Kidney (tissue), 14 donors: Measurements from ENCODE around the gene TTC7B. TPM values are rescaled to one million over a fixed set of nuclear protein-coding genes. Genes with fewer than 3 reads are reported as not detected.
A peak's percentile ranks its signal among the peaks of the same experiment; 100 is the strongest.
"Not testable (repeated sequence)": the region's sequence is repeated elsewhere in the genome, so short reads cannot be mapped to it uniquely, and the experiment has no call there.

ENCODE experiments used
- DNase-seq, 5 donors: peaks; one replicate each; pipeline ENCODE4 v3.0.0-alpha.2; 2013 to 2020
- FAIRE-seq: peaks from 2 replicates; lab custom pipeline; 2012; peaks lifted over from hg19 to GRCh38; lab: Jason Lieb, UNC
- H3K27ac ChIP-seq, 2 donors: one replicate each; pipeline ENCODE4 v1.7.0; 2013; ENCODE audit warnings: low read depth in 2 of 2, low read length in 2 of 2, inconsistent platforms in 1 of 2
- H3K27me3 ChIP-seq: one replicate; pipeline ENCODE4 v1.7.1; 2013; ENCODE audit warnings: low read length, inconsistent platforms; ENCODE audit not compliant: control insufficient read depth, insufficient read depth
- H3K36me3 ChIP-seq, 3 donors: one replicate each; pipeline versions ENCODE4 v1.7.0 to v1.7.1; 2013; ENCODE audit warnings: low read length in 3 of 3, control low read depth in 1 of 3, inconsistent platforms in 1 of 3; ENCODE audit not compliant: insufficient read depth in 3 of 3, control insufficient read depth in 2 of 3
- H3K4me1 ChIP-seq, 3 donors: one replicate each; pipeline versions ENCODE4 v1.7.0 to v1.7.1; 2013; ENCODE audit warnings: low read length in 3 of 3, inconsistent platforms in 1 of 3, low read depth in 1 of 3; ENCODE audit not compliant: control insufficient read depth in 2 of 3, insufficient read depth in 2 of 3
- H3K4me3 ChIP-seq, 3 donors: one replicate each; pipeline versions ENCODE4 v1.7.0 to v1.8.1; 2013; ENCODE audit warnings: low read length in 3 of 3, control low read depth in 1 of 3, inconsistent platforms in 1 of 3
- H3K9ac ChIP-seq, 3 donors: one replicate each; pipeline versions ENCODE4 v1.7.0 to v1.7.1; 2013; ENCODE audit warnings: low read length in 3 of 3, control low read depth in 1 of 3, inconsistent platforms in 1 of 3
- H3K9me3 ChIP-seq, 3 donors: one replicate each; pipeline versions ENCODE4 v1.7.0 to v1.7.1; 2013; ENCODE audit warnings: low read length in 3 of 3, control low read depth in 1 of 3, inconsistent platforms in 1 of 3; ENCODE audit not compliant: control insufficient read depth in 2 of 3, insufficient read depth in 1 of 3
- CTCF ChIP-seq: IDR thresholded peaks from 3 replicates; pipeline ENCODE4 v1.5.1; 2012; ENCODE audit warnings: mild to moderate bottlenecking, moderate library complexity, borderline replicate concordance; ENCODE audit not compliant: insufficient read depth; ENCODE audit errors: extremely low read depth
- intact Hi-C: fragments of 100-400 bp; cut with DNase I; formaldehyde crosslinking; loops from one replicate; pipeline ENCODE4 v1.11.1; 2022
- polyA plus RNA-seq: library from polyadenylated mRNA; stranded (reverse); fragments of 350-450 nt; fragmentation: Illumina TruSeq; extraction: RNeasy Lipid Tissue Mini Kit (QIAGEN cat#74804); gene quantifications from one replicate; pipeline ENCODE4 v1.2.3, GENCODE V29; 2014; ENCODE audit warnings: low read depth, low replicate concordance; ENCODE audit not compliant: insufficient read depth
- total RNA-seq: library from RNA; stranded (reverse); fragmentation: NEBNext Ultra II Directional; extraction: Animal tissue kit (Norgen Biotek cat#: 25700); gene quantifications from one replicate; pipeline ENCODE4 v1.2.1, GENCODE V29; 2021
- donor health status: control.
- donor health status: control.
- donor health status: control.
- donor health status: control.
- donor health status: control.
- donor health status: DM: yes; HTN: yes; CAD: no.
- donor health status: Normal renal cell carcinoma (clear cell type).

Gene TTC7B
- total and polyA plus RNA-seq, 2 donors from 2014 or later = 23.4 to 48.3 TPM

GRCh38 chr14:90839889-90840266 lies 23.6 kb upstream of the TTC7B start:
- Histone ChIP-seq H3K27ac (peak overlapping the region; percentile 28 to 74), H3K27me3 (no peaks in the 10 kb centered on the region), H3K9ac (no peak overlapping the region), H3K9me3 (no peaks in the 10 kb centered on the region), H3K4me1 (peaks cover 0 to 11% (median 2%) of the 10 kb centered on the region in 3 donors), H3K36me3 (no peaks in the 10 kb centered on the region), H3K4me3 (no peak overlapping the region)
- intact Hi-C loops = no loop called here
- DNase-seq (peak in 1 of 5 donors; percentile 38), FAIRE-seq (no peak)
- no peak for TF ChIP-seq CTCF

- DNase-seq = peak in 2 of 5 donors; percentile 67 to 80
- H3K9ac ChIP-seq = peak overlapping the region in 1 of 3 donors; percentile 19
- peak overlapping the region; percentile 4 to 74 for H3K27ac ChIP-seq
- H3K27me3 ChIP-seq = no peaks in the 10 kb centered on the region
- peak overlapping the region in 1 of 3 donors; percentile 28 for H3K4me3 ChIP-seq
- H3K36me3 ChIP-seq = no peaks in the 10 kb centered on the region
- FAIRE-seq = no peak
- intact Hi-C loops = no loop called here
- TF ChIP-seq CTCF = no peak
- no peaks in the 10 kb centered on the region for H3K9me3 ChIP-seq
- peaks cover 0 to 11% (median 2%) of the 10 kb centered on the region in 3 donors for H3K4me1 ChIP-seq
Measured at GRCh38 chr14:90839024-90839888, 23.0 kb upstream of the TTC7B start.

- H3K9ac ChIP-seq, H3K27me3 ChIP-seq, H3K27ac ChIP-seq, H3K4me3 ChIP-seq, H3K36me3 ChIP-seq, FAIRE-seq, H3K9me3 ChIP-seq, intact Hi-C loops: not testable (repeated sequence)
- DNase-seq = peak in 1 of 5 donors; percentile 6
- peaks cover 0 to 11% (median 2%) of the 10 kb centered on the region in 3 donors for H3K4me1 ChIP-seq
Measured at GRCh38 chr14:90838531-90838930, 22.3 kb upstream of the TTC7B start.

- H3K4me3 ChIP-seq = no peak overlapping the region
- intact Hi-C loops = no loop called here
- peaks cover 0 to 11% (median 2%) of the 10 kb centered on the region in 3 donors for H3K4me1 ChIP-seq
- no peaks in the 10 kb centered on the region for H3K9me3 ChIP-seq
- no peak overlapping the region for H3K9ac ChIP-seq
- no peaks in the 10 kb centered on the region for H3K27me3 ChIP-seq
- FAIRE-seq = no peak
- TF ChIP-seq CTCF = no peak
- no peak overlapping the region for H3K27ac ChIP-seq
- no peaks in the 10 kb centered on the region for H3K36me3 ChIP-seq
- no peak for DNase-seq
Measured at GRCh38 chr14:90837355-90837754, 21.1 kb upstream of the TTC7B start.
